H1 (cell line): ENCODE measurements around the gene TGFBRAP1. TPM values are rescaled to one million over a fixed set of nuclear protein-coding genes. Genes with fewer than 3 reads are reported as not detected.

Experiments used
- HDAC2 ChIP-seq, 2 experiments: fragments of 300-600 bp in 1 of 2; sonication (generic) in 1 of 2; IDR thresholded peaks; 2 replicates each; pipeline ENCODE4 v1.6.1; 2011 to 2012; ENCODE audit warnings: low read depth in 2 of 2, low read length in 2 of 2, mild to moderate bottlenecking in 2 of 2, moderate library complexity in 2 of 2, borderline replicate concordance in 1 of 2, inconsistent platforms in 1 of 2
- MAFK ChIP-seq: IDR thresholded peaks from 2 replicates; pipeline ENCODE4 v1.6.1; 2012; ENCODE audit warnings: low read depth, mild to moderate bottlenecking, improper control_type of control experiment, low read length
- polyA plus RNA-seq, 7 experiments: library from polyadenylated mRNA; depleted of rRNA in 3 of 7; stranded (reverse) in 5 of 7; unstranded in 2 of 7; fragments of >200 nt in 5 of 7; fragments of 200-250 nt in 2 of 7; gene quantifications; 1 replicate in 5 of 7; 2 replicates in 1 of 7; 4 replicates in 1 of 7; pipeline versions ENCODE4 v1.2.1 to v1.2.3, GENCODE V29; 2011 to 2013; ENCODE audit warnings: missing spikeins in 2 of 7, mixed read lengths in 2 of 7
- total RNA-seq: library from RNA; stranded (reverse); fragmentation: NEBNext Ultra II Directional; extraction: Animal tissue kit (Norgen Biotek cat#: 25700); gene quantifications from 2 replicates; pipeline ENCODE4 v1.2.1, GENCODE V29; 2021

Gene TGFBRAP1
- total and polyA plus RNA-seq, 2 of the 8 experiments (the other 6 are each of a cell fraction or from before 2014, with no cell fraction given) = 11.2 to 20.2 TPM

DNA sequence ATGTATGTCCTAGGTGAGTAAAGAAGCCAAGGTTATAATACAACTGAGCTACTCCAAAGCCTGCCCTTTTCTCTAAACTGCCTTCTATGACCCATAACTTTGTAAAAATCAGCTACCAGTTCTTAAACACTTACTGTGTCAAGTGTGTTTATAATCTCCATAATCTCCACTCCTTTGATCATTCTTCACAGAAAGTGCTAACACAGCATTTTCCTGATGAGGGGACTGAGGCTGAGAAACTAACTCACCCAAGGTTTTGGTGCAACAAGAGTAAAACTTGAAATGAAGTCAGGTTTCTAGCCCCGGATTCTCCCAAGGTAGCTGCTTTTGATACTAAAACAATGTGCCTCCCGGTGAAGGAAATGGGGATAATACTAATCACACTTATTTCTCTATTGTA is 5.9 kb upstream of the TGFBRAP1 start (continued):
- TF ChIP-seq MAFK (peak; percentile 66), HDAC2 (IDR thresholded peaks at IDR 0.05; ENCODE audit: borderline replicate concordance in 1 of 2, low read depth in 2 of 2, low read length in 2 of 2) (no peak)
